GM19455 (cell line): ENCODE data around the gene REEP1.

Experiments
- ATAC-seq: cut with Tn5 transposase; IDR thresholded peaks from one replicate; pipeline ENCODE4 v1.9.1; 2021; ENCODE audit not compliant: unreplicated experiment

The REEP1 gene

DNA sequence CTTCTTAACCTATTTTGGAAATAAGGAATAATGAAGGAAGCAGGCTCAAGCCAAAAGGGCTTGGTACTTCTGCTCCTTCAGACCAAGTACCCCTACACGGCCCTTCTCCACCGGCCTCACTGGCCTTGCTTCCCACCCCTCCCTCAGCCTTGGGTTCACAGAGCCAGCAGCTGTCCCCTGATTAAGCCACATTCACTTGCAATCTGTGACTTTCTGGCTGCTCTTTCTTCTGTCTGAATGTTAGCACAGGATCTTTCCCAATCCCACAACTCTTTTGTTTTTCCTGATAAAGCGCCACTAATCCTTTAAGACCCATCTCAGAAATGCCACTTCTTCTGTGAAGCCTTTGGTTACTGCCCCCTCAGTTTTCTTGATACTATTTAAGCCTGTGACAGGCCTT, 52.4 kb downstream of the REEP1 start:
- ATAC-seq: no peak

DNA sequence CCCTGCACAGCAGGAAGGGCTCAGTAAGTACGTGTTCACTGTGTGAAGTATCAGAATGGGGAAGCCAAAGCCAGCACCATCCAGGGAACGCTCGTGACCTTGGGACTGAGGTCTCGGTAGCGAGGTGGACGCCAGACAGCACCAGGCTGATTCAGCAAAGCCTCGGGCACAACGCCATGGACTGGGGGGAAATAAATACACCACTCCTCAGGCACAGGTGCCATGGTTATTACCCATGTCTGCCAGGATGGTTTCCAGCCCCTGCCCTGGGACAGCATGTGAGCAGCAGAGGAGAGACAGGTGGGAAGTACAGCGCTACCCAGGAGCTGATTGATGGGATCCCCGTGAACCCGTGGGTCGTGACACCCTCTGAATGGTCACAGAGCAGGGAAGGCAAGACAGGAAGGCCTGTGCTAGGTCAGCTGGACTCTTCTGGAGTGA, 53.0 kb downstream of the REEP1 start:
- ATAC-seq: no peak

DNA sequence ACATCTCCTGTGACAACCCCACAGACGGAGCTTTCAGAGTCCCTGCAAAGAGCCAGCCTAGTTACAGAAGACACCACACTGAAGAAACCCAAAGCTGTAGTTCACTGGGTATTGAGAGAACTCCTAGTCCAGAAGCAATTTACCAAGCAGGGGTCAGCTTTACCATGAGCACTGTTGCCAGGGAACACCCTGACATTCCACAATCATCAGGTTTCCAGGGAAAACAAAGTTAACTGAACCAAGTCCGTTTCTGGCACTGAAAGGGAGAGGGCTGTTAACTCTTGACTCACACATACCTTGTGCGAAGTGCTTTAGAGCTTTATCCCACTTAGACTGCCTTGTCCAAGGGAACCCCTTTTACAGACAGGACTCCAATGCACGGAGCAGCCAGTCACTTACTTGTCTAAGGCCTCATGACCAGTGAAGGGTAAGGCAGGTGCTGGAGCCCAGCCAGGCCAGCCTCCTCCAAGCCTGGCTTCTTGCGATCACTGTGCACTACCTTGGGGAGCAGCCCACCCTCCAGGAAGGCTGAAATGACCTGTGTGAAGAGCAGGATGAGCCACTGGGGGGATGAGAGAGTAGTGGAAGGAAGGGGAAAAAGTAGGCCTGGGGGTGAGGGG, 53.9 kb downstream of the REEP1 start:
- ATAC-seq: no peak

DNA sequence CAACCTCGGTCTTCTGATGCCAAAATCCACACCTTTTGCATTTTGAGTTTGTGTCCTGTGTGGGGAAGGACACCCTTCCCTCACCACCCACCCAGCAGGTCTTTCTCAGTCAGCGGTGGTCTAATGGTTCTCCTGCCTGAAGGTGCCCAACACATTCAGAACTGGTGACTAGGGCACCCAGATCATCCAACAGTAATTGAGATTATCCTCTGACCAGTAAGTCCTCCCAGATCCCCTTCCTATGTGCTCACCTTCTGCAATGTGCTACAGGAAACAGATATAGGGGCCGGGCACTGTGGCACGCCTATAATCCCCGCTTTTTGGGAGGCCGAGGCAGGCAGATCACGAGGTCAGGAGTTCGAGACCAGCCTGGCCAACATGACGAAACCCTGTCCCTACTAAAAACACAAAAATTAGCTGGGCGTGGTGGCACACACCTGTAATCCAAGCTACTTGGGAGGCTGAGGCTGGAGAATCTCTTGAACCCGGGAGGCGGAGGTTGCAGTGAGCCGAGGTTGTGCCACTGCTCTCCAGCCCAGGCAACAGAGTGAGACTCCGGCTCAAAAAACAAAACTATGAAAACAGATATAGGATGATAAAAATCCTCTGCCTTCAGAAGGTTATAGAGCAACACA, 56.2 kb downstream of the REEP1 start:
- no peak for ATAC-seq

DNA sequence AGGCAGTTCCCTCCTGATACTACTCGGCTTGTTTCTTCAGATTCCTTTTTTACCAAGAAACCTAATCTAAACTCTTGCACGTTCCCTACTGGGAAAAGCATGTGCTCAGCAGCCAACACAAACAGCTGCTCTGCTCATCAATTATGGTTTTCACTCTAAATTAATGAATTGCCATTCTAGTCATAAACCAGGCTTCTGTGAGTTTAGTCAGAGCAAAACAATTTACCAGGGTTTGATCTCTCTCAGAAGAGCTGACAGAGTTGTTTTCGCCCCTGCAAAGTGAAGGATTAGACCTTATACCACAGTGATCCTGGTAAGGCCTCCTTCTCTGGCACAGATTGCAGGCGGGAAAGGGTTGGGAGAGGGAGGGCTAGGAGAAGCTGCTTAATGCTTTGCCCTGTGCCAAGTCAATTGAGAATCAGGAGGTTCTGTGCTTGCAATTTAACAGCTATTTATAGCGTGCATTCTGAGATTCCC, 57.2 kb downstream of the REEP1 start:
- no peak for ATAC-seq

DNA sequence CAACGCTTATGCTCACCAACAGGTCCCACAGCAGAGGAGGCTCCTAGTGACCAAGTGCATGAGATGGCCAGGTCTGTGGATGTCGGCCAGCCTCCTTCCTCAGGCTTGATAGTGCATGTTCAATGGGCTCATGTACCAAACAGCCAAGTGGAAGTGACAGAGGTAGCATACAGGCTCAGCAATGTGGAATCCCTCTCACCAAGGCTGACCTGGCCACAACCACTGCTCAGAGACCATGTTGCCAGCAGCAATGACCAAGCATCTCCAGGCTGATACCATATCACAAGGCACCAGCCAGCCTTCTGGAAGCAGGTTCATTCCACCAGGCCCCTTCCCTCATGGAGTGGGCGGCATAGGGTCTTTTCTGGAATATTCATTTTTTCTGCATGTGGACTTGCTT, 61.5 kb downstream of the REEP1 start:
- ATAC-seq: no peak

DNA sequence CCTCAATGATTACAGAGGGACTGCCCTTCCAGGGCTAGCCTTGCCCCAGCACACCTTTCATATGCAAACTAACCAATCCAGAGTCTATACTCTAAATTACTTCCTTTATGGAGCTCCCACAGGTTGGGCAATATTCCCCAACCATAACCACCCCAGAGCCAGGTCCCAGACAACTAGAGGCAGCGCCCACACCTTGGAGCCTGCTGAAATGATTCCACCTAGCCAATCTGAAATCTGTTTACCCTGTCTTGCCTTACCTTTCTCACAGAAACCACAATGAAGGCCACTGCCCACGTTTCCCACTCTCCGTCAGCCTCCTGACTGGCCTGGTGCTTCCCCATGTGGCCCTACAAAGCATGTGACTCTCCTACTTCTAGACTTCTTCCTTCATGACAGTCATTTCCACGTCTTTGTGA, 62.0 kb downstream of the REEP1 start:
- no peak for ATAC-seq

DNA sequence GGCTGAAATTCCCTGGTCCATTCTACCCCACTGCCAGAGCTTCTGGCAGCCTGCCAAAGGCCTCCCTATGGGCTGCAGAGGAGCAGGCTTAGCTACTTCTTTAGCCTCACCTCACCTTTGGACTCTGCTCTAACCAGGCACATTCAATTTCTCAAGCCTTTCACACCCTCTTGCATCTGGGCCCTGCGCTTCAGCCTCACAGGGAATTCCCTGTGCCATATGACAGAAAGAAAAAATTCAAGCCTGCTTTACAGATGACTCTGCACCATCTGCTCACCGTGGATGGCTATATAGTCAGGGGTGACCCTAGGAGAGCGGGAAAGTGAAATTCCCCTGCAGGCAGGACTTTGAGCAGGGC, 62.5 kb downstream of the REEP1 start:
- ATAC-seq: no peak

DNA sequence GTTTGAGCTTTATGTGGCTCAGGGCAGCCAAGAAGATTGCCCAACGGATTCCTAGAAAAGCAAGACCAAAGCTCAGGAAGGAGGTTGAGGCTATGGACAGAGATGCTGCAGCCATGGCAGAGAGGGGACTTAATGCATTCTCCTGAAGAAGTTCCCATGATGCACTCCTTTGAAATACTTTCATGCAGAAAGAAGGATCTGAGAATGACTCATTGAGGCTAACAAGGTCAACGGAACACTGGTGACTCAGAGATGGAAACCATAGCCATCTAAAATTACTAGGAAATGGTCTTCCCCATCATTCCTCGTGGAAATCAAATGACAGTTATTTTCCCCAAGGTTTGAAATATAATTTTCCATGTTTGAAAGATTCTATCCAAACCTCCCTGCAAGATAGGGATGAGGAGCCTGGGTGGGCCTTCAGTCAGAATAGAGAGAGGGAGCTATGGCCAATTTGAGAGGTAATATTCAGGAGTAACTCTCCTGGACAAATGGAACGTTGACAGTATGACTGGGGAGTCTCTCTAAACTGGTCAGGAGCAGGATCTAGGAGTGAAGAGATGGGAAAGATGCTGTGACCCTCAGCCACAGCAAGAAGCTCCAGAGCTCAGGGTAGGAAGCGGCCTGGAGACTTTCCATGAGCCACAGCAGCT, 63.0 kb downstream of the REEP1 start:
- no peak for ATAC-seq

DNA sequence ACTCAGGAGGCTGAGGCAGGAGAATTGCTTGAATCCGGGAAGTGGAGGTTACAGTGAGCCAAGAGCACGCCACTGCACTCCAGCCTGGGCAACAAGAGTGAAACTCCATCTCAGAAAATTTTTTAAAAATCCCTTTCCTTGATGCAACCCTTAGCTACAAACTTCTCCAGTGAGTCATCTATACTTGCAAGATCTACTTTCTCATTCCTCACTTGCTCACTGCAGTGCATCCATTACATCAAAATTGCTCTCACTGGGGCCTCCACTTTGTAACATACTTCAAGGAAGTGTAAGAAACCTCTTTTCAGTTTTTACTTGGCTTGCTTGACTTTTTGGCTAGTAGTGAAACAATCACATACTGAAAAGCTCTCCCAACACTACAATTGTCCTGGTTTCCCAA, 65.3 kb downstream of the REEP1 start:
- no peak for ATAC-seq

DNA sequence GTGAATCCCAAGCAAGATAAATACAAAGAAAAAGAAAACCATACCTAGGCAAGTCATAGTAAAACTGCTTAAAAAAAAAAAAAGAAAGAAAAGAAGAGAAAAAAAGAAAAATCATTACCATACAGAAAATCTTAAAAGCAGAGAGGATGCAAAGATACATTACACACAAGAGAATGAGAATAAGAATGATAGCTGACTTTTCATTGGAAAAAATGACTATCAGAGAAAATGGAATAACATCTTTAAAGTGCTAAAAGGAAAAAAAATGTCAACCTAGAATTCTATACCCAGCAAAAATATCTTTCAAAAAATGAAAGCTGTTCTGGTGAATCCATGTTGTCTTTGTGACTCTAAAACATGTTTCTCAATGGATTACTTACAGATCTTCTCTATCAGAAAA, 66.2 kb downstream of the REEP1 start:
- no peak for ATAC-seq

DNA sequence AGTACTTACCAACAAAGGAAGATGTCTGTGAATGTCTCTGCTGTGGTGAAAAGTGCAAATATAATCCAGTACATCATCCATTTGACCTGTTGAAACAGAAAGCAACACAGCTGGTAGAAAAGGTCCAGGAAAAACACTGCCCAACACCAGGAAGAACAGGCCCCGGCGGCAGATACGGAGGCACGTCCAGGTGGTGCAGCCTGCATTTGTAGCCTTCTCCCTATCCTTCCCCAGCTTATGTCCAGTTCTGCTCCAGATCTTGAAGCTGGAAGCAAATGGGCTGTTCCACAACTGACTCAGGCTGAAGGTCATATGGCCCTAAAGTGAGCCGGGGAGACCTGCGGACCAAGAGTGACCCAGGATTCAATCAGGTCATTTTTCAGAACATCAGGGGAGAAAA, 73.5 kb downstream of the REEP1 start:
- ATAC-seq: no peak

DNA sequence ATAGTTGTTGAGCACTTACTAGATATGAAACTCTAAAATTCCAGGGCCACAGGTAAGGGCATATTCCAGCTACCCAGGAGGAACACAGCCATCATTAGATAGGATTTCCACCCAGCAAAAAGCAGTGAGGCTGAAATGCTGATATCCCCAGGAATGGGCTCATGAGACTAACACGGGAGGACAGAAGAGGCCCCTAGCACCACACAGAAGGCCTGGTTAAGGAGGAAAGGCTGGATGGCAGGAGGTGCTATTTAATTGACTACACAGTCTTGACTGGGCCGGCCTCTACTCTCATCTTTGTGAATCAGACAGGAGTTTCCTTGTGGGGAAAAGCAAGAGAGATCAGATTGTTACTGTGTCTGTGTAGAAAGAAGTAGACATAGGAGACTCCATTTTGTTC, 76.4 kb downstream of the REEP1 start:
- no peak for ATAC-seq

DNA sequence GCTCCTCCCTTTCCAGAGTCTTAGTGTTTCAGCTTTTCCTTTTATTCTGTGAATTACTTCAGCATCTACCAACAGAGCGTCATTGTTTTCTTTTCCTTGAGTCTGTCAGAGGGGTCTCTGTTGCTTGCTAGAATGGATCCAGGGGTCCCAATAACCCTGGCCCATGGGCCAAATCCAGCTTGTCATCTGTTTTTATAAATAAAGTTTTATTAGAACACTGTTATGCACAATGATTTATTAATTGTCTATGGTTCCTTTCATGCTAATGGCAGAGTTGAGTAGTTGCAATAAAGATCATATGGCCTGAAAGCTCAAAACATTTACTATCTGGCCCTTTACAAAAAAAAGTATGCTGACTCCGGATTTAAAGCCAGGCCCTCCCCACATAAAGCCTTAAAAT, 79.3 kb downstream of the REEP1 start:
- ATAC-seq: no peak

DNA sequence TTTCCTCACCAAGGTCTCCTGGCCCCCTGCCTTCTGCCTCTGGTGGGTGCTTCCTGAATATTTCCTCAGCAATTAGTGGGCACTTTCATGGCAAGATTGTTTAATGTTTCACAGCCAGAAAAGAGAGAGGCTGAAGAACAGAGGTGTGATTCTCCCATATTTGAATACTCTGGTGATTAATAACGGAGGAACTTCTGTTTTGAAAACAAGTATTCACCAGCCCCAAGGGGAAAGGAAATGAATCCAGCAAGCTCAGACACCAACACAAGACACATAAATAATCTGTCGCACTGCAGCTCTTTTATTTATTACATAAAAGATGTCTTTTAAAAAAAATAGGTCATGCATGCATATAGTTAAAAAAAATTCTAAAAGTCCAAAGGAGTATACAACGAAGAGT, 80.4 kb downstream of the REEP1 start:
- no peak for ATAC-seq

DNA sequence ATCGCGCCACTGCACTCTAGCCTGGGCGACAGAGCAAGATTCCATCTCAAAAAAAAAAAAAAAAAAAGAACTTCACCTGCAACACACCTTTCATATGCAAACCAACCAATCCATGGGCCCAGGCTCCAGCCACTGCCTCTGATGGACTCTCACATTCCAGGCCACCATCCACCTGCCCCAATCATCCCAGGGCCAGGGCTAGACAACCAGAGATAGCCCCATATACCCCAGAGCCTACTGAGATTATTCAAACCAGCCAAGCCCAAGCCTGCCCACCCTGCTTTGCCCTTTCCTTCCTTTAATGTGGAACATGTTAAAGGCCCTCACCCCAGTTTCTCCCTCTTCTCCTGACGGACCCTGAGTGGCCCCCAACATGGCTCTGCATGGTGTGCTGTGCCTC, 81.1 kb downstream of the REEP1 start:
- no peak for ATAC-seq

DNA sequence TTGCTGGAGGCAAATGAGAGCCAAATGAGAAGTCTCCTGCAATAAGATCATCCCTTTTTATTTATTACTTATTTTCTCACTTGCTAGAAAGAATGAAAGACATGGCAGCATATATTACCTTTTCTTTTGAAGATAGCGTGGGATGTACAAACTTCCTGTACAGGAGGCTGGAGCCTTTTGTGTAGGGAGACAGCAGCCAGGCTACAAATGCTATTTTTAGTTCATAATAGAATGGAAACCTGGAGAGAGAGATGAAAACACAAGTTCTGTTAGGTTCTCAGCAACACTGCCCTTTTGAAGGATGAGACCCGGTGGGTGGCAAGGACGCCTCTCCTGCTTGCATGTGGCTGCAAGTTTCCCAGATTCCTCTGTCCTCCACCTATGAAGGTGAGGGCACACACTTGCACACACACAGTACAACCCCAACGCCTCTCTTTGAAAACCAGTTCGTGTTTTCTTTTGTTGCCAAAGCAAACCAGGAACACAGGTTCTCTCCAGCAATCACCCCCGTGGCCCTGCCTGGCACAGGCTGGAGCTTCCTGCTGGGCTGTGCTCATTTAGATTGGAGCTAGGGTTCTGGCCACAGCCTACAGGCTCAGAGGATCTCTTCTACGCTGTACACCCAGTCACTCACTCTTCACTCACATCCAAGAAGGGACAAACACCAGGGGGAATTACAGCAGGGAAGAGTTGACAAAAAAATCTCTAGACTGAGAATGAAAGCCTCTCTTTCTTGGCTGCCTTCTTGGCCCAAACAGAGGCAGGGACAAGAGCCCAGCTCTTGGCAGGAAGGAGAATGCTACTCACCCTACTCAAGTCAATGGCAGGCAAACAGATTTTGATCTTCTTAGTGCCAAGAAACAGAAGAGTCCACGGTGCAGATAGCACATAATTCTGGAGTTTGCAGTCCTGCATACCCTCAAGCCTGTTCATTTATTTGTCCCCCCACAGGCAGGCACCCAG, 82.6 kb downstream of the REEP1 start:
- no peak for ATAC-seq

DNA sequence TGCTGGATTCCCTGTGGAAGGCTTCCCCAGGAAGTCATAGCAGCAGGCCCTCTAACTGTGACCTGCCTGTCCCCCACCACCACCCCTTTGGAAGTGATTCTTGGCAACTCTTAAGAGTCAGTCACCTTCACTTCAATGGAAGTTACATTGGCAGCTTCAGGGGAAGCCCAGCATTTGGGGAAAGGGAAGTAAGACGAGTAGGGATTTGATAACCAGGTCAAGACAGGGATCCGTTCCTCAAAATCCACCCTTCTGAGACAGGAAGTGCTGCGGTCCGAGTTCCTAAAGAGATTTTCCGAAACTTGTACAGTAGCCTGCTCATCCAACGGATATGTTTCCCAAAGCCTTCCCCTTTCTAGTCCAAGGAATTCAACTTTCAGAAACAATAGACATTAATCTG, 84.0 kb downstream of the REEP1 start:
- no peak for ATAC-seq

DNA sequence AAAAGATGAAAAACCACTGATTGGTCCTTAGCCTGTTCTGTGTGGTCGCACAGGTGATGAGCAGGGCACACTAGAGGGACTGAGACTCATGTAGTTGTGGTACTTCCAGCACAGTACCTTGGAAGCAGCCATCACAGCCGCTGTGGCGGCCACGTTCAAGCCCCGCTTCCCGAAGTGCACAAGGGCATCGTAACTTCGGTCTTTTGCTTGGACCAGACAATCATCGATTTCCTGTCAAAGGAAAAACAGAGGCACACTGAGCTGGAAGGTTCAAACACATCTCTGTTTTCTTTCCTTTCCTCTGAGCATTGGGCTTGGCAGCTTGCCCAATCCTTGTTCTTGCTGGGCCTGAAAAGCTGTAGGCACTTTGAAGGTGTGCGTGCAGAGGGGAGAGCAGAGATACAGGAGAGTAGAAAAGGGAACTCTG, 85.6 kb downstream of the REEP1 start:
- no peak for ATAC-seq

DNA sequence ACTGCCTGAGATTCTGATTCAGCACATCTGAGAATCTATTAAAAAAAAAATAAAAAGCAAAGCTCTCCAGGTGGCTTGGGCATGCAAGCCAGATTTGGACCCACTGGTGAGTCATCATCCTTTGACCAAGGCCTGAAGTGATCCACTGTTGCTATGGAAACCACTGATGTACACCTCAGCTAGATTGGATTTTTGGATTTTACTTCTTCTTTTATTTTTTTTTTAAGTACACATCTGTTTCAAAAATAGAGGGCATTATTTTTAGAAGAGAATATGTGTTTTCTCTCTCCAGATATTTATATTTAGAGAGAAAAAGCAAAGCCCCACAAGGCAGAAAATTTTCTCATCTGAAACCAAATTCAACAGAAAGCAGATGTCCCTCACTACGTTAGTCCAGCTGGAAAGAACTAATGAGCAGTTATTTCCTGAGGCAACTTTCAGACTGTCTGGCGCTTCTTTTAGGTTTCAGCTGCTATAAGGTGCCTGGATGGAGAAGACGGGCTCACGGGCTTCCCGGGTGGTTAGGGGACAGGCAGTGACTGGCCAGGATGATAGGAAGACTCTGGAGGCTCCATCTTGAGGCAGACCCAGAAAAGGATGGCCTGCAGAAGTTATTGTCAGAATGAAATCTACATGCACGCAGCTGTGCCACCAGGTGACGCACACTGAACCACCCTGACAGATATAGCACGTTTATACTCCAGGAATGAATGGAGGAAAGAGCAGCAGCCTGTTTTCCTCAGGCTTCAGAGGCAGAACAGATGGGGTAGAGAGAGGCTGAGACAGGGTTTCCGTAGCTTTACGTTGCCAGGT, 87.6 kb downstream of the REEP1 start:
- no peak for ATAC-seq

DNA sequence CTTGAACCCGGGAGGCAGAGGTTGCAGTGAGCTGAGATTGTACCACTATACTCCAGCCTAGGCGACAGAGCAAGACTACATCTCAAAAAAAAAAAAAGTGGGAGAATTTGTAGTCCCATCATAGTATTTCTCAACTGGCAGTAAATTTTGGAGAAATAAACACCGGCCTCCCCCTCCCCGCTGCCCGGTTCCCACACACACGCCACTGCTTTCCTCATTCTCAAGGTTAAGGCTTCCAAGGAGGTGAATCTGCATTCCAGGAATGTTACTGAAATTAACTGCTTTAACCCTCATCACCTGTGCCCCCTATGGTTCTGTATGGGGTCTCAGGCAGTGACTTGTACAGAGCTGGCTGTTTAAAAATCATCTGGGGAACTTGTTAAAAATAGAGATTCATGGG, 88.2 kb downstream of the REEP1 start:
- ATAC-seq: no peak
